ENCODE results near the gene KCNH3.

The KCNH3 gene

DNA sequence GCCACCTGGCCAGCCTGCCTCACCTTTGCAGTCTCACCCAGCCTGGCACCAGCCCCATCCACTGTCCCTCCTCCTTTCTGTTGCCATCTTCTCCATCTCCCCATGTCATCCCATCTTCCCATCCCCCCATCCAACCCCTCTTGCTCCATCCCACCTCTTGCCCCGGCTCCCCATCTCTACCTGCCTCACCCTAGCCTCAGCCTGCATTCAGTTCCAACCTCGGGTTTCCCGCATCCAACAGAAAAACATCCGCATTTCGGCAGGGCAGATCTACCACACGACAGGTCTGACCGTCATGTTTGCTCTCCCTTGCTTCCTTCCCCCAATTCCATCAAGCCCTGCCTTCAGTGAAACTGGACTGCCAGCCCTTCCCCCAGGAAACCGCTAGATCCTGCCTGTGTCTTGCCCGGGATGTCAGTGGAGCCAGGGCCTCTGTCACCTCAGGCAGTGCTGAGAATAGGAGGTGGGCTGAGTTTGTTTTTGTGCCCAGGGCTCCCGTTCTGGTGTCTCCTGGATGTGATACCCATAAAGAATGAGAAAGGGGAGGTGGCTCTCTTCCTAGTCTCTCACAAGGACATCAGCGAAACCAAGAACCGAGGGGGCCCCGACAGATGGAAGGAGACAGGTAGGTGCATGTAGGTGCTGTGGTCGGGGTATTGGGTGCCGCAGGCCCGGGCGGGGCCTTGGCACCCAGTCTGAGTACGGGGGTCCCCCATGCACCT is 2.5 kb downstream of the KCNH3 start:
- Histone ChIP-seq H3K4me3 (ENCODE audit: low read depth in 1 of 2, low read length in 2 of 2) (no peak overlapping the region), H3K27me3 (ENCODE audit: low read depth, low read length) (peaks cover 18% of the 10 kb centered on the region), H3K4me1 (ENCODE audit: control insufficient read depth in 1 of 2, insufficient read depth in 2 of 2, low read length in 2 of 2) (peaks cover 3 to 16% of the 10 kb centered on the region in 2 donors), H3K36me3 (ENCODE audit: control insufficient read depth in 1 of 2, insufficient read depth in 2 of 2, low read length in 2 of 2) (no peaks in the 10 kb centered on the region), H3K9me3 (ENCODE audit: control insufficient read depth in 1 of 2, low read length in 2 of 2) (no peaks in the 10 kb centered on the region), H3K27ac (ENCODE audit: low read length) (no peak overlapping the region)

GRCh38 chr12:49541911-49542505 is 3.2 kb downstream of the KCNH3 start:
- H3K36me3 ChIP-seq (ENCODE audit: control insufficient read depth in 1 of 2, insufficient read depth in 2 of 2, low read length in 2 of 2): no peaks in the 10 kb centered on the region
- peaks cover 18% of the 10 kb centered on the region for H3K27me3 ChIP-seq (ENCODE audit: low read depth, low read length)
- no peak overlapping the region for H3K4me3 ChIP-seq (ENCODE audit: low read depth in 1 of 2, low read length in 2 of 2)
- peaks cover 3 to 16% of the 10 kb centered on the region in 2 donors for H3K4me1 ChIP-seq (ENCODE audit: control insufficient read depth in 1 of 2, insufficient read depth in 2 of 2, low read length in 2 of 2)
- H3K27ac ChIP-seq (ENCODE audit: low read length): no peak overlapping the region
- no peaks in the 10 kb centered on the region for H3K9me3 ChIP-seq (ENCODE audit: control insufficient read depth in 1 of 2, low read length in 2 of 2)

- Histone ChIP-seq H3K36me3 (ENCODE audit: control insufficient read depth in 1 of 2, insufficient read depth in 2 of 2, low read length in 2 of 2) (no peaks in the 10 kb centered on the region), H3K27ac (ENCODE audit: low read length) (no peak overlapping the region), H3K4me1 (ENCODE audit: control insufficient read depth in 1 of 2, insufficient read depth in 2 of 2, low read length in 2 of 2) (peaks cover 0 to 10% of the 10 kb centered on the region in 2 donors), H3K9me3 (ENCODE audit: control insufficient read depth in 1 of 2, low read length in 2 of 2) (no peaks in the 10 kb centered on the region), H3K4me3 (ENCODE audit: low read depth in 1 of 2, low read length in 2 of 2) (no peak overlapping the region), H3K27me3 (ENCODE audit: low read depth, low read length) (peaks cover 15% of the 10 kb centered on the region)
Observed at GRCh38 chr12:49542592-49543160, 3.8 kb downstream of the KCNH3 start.

DNA sequence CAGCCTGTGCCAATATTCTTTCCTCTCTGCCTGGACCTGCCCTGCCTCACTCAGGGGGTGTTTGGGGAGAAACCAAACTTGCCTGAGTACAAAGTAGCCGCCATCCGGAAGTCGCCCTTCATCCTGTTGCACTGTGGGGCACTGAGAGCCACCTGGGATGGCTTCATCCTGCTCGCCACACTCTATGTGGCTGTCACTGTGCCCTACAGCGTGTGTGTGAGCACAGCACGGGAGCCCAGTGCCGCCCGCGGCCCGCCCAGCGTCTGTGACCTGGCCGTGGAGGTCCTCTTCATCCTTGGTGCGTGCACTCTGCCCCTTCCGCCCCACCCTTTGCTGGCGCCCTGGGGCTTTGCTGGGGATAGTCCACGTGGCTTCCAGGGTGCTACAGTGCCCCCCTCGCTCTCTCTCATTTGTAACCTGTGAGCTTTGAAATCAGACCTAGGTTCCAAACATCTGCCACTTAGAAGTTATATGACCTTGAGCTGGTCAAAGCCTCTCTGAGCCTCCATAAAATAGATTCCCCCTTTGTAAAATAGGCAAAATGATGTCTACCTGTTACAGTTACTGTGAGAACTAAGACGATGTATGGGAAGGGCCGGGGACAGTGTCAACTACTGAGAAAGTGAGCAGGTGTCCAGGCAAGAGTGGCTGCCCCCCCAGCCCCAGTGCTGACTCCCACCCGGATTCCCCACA is 4.5 kb downstream of the KCNH3 start:
- Histone ChIP-seq H3K36me3 (ENCODE audit: control insufficient read depth in 1 of 2, insufficient read depth in 2 of 2, low read length in 2 of 2) (no peaks in the 10 kb centered on the region), H3K27me3 (ENCODE audit: low read depth, low read length) (peaks cover 15% of the 10 kb centered on the region), H3K27ac (ENCODE audit: low read length) (no peak overlapping the region), H3K4me1 (ENCODE audit: control insufficient read depth in 1 of 2, insufficient read depth in 2 of 2, low read length in 2 of 2) (peaks cover 0 to 6% of the 10 kb centered on the region in 2 donors), H3K4me3 (ENCODE audit: low read depth in 1 of 2, low read length in 2 of 2) (no peak overlapping the region), H3K9me3 (ENCODE audit: control insufficient read depth in 1 of 2, low read length in 2 of 2) (no peaks in the 10 kb centered on the region)

GRCh38 chr12:49543914-49544815 is 5.3 kb downstream of the KCNH3 start:
- Histone ChIP-seq H3K9me3 (ENCODE audit: control insufficient read depth in 1 of 2, low read length in 2 of 2) (no peaks in the 10 kb centered on the region), H3K27ac (ENCODE audit: low read length) (no peak overlapping the region), H3K4me1 (ENCODE audit: control insufficient read depth in 1 of 2, insufficient read depth in 2 of 2, low read length in 2 of 2) (peaks cover 0 to 8% of the 10 kb centered on the region in 2 donors), H3K4me3 (ENCODE audit: low read depth in 1 of 2, low read length in 2 of 2) (no peak overlapping the region), H3K27me3 (ENCODE audit: low read depth, low read length) (peaks cover 17% of the 10 kb centered on the region), H3K36me3 (ENCODE audit: control insufficient read depth in 1 of 2, insufficient read depth in 2 of 2, low read length in 2 of 2) (no peaks in the 10 kb centered on the region)

DNA sequence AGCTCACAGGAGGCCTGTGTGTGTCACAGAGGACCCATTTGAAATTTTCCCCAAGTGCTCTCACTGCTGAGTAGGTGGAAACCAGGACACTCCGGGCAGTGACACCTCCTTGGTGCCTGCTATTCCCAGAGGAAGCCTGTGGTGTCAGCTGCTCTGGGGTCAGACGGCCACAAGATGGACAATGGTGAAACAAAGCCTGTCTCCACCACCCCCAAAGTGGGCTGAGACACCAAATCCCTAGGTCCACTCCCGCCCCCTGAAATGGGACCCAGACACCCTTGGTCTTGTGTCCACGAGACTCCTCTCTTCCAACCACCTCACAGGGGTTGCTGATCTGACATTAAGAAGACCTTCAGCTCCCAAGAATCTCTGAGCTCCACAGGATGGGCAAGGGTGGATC is 7.0 kb downstream of the KCNH3 start:
- Histone ChIP-seq H3K27ac (ENCODE audit: low read length) (no peak overlapping the region), H3K27me3 (ENCODE audit: low read depth, low read length) (peaks cover 11% of the 10 kb centered on the region), H3K4me3 (ENCODE audit: low read depth in 1 of 2, low read length in 2 of 2) (no peak overlapping the region), H3K4me1 (ENCODE audit: control insufficient read depth in 1 of 2, insufficient read depth in 2 of 2, low read length in 2 of 2) (peaks cover 0 to 8% of the 10 kb centered on the region in 2 donors), H3K36me3 (ENCODE audit: control insufficient read depth in 1 of 2, insufficient read depth in 2 of 2, low read length in 2 of 2) (no peaks in the 10 kb centered on the region), H3K9me3 (ENCODE audit: control insufficient read depth in 1 of 2, low read length in 2 of 2) (no peaks in the 10 kb centered on the region)

GRCh38 chr12:49546481-49546880 is 7.7 kb downstream of the KCNH3 start:
- no peak overlapping the region for H3K27ac ChIP-seq (ENCODE audit: low read length)
- peaks cover 0 to 8% of the 10 kb centered on the region in 2 donors for H3K4me1 ChIP-seq (ENCODE audit: control insufficient read depth in 1 of 2, insufficient read depth in 2 of 2, low read length in 2 of 2)
- H3K4me3 ChIP-seq (ENCODE audit: low read depth in 1 of 2, low read length in 2 of 2): no peak overlapping the region
- H3K36me3 ChIP-seq (ENCODE audit: control insufficient read depth in 1 of 2, insufficient read depth in 2 of 2, low read length in 2 of 2): no peaks in the 10 kb centered on the region
- H3K27me3 ChIP-seq (ENCODE audit: low read depth, low read length): peaks cover 11% of the 10 kb centered on the region
- H3K9me3 ChIP-seq (ENCODE audit: control insufficient read depth in 1 of 2, low read length in 2 of 2): no peaks in the 10 kb centered on the region

- H3K4me1 ChIP-seq (ENCODE audit: control insufficient read depth in 1 of 2, insufficient read depth in 2 of 2, low read length in 2 of 2): peaks cover 0 to 8% of the 10 kb centered on the region in 2 donors
- H3K4me3 ChIP-seq (ENCODE audit: low read depth in 1 of 2, low read length in 2 of 2): no peak overlapping the region
- no peaks in the 10 kb centered on the region for H3K36me3 ChIP-seq (ENCODE audit: control insufficient read depth in 1 of 2, insufficient read depth in 2 of 2, low read length in 2 of 2)
- H3K27me3 ChIP-seq (ENCODE audit: low read depth, low read length): peaks cover 11% of the 10 kb centered on the region
- H3K27ac ChIP-seq (ENCODE audit: low read length): no peak overlapping the region
- no peaks in the 10 kb centered on the region for H3K9me3 ChIP-seq (ENCODE audit: control insufficient read depth in 1 of 2, low read length in 2 of 2)
Observed at GRCh38 chr12:49547090-49547690, 8.4 kb downstream of the KCNH3 start.

DNA sequence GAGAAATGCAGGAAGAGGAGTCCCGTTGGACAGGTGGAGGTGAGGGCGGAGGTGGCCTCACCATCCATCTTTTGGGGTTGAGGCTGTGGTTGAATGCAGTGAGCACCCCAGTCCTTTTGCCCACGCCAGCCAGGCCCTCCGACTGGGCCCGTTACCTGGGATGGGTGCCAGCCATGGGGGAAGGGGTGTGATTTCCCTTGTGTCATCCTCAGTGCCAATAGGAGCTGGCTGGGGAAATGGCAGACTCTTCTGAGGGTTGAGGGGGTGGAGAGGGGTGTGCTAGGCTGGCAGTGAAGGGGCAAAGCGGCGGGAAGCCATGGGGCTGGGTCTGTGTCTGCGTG is 9.6 kb downstream of the KCNH3 start:
- Histone ChIP-seq H3K27ac (ENCODE audit: low read length) (no peak overlapping the region), H3K36me3 (ENCODE audit: control insufficient read depth in 1 of 2, insufficient read depth in 2 of 2, low read length in 2 of 2) (no peaks in the 10 kb centered on the region), H3K27me3 (ENCODE audit: low read depth, low read length) (peaks cover 11% of the 10 kb centered on the region), H3K4me1 (ENCODE audit: control insufficient read depth in 1 of 2, insufficient read depth in 2 of 2, low read length in 2 of 2) (peaks cover 0 to 8% of the 10 kb centered on the region in 2 donors), H3K9me3 (ENCODE audit: control insufficient read depth in 1 of 2, low read length in 2 of 2) (no peaks in the 10 kb centered on the region), H3K4me3 (ENCODE audit: low read depth in 1 of 2, low read length in 2 of 2) (peak overlapping the region in 1 of 2 donors; percentile 62)

DNA sequence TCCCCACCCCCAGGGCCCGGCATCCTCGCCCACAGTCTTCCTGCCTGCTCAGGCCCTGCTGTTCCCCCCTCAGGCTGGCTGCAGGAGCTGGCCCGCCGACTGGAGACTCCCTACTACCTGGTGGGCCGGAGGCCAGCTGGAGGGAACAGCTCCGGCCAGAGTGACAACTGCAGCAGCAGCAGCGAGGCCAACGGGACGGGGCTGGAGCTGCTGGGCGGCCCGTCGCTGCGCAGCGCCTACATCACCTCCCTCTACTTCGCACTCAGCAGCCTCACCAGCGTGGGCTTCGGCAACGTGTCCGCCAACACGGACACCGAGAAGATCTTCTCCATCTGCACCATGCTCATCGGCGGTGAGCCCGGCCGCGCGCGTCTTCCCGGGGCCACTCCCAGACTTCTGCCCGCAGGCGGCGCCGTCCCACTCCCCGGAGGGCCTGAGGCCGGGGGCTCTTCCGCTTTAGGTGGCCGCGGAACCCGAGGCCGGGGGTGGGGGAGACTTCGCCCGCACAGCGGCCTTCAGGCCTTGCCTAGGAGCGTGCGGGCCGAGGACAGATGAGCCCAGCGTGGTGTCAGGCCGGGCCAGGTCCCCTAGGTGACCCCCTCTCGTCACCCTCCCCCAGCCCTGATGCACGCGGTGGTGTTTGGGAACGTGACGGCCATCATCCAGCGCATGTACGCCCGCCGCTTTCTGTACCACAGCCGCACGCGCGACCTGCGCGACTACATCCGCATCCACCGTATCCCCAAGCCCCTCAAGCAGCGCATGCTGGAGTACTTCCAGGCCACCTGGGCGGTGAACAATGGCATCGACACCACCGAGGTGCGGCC is 10.2 kb downstream of the KCNH3 start:
- H3K4me3 ChIP-seq (ENCODE audit: low read depth in 1 of 2, low read length in 2 of 2): peak overlapping the region in 1 of 2 donors; percentile 62
- peaks cover 0 to 8% of the 10 kb centered on the region in 2 donors for H3K4me1 ChIP-seq (ENCODE audit: control insufficient read depth in 1 of 2, insufficient read depth in 2 of 2, low read length in 2 of 2)
- no peak overlapping the region for H3K27ac ChIP-seq (ENCODE audit: low read length)
- H3K27me3 ChIP-seq (ENCODE audit: low read depth, low read length): peaks cover 11% of the 10 kb centered on the region
- no peaks in the 10 kb centered on the region for H3K9me3 ChIP-seq (ENCODE audit: control insufficient read depth in 1 of 2, low read length in 2 of 2)
- no peaks in the 10 kb centered on the region for H3K36me3 ChIP-seq (ENCODE audit: control insufficient read depth in 1 of 2, insufficient read depth in 2 of 2, low read length in 2 of 2)

All from muscle layer of duodenum (tissue), 2 donors.